NOMO-1 treated with DMSO at 0.1 percent for 48 hours (cell line): ENCODE results near the gene CHSY3.
A peak's percentile ranks its signal among the peaks of the same experiment; 100 is the strongest.
"Not testable (repeated sequence)": the region's sequence is repeated elsewhere in the genome, so short reads cannot be mapped to it uniquely, and the experiment has no call there.

Source experiments
- DNase-seq: peaks from one replicate; lab custom pipeline; 2025; ENCODE audit not compliant: unreplicated experiment; lab: John Stamatoyannopoulos, UW

Gene CHSY3

DNA sequence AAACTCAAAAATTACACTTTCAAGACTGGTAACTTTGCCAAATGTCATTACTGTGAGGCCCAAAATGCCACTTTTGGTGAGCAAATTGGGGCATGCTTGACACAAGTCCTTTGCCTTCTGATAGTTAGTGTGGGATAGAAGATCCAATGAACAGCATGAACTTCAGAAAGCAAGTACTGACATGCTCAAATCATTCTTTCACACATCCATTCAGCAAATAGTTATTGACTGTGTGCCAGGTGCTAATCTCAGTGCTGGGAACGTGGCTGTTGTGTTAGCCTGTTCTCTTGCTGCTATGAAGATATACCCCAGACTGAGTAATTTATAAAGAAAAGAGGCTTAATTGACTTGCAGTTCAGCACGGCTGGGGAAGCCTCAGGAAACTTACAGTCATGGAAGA, 247.0 kb downstream of the CHSY3 start:
- no peak for DNase-seq

DNA sequence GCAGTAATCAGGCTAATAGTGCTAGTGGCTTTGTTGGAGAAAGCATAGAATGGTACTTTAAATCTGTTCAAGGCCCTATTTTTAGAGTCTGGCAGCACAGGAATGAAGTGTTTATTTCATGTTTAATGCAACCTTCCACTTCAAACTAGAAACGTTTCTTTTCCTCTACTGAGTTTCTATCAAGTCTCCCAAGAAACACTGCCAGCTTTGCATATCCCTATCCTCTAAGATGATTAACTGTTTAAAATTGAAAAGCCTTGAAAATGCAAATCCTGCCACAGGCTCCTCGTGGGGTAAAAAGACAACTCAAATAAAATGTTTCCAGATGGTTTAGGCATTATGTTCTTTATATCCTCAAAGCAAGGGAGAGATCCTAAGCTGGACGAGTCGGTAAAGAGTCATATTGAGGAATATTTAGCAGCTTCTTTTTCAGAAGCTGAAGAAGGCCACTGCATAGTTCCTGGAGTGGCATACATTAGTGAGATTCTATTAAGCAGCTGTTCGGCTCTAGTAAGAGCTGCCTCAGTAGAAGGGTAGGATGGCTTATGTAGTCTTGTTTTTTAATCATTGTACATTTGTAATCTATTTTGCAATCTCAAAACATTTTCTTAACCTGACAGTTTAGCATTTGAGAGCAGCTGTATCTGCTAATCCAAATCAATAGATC, 251.2 kb downstream of the CHSY3 start:
- no peak for DNase-seq

DNA sequence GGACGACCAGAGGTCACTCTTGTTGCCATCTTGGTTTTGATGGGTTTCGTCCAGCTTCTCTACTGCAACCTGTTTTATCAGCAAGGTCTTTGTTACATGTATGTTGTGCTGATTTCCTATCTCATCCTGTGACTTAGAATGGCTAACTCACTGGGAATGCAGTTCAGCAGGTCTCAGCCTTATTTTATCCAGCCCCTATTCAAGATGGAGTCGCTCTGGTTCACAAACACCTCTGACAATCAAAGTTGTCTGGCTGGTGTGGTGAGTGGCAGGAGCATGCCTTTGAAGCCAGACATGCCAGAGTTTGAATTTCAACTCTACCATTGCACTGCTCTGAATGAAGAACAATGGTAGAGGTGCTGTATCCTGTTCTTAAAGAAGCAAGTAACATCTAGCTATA, 253.8 kb downstream of the CHSY3 start:
- DNase-seq = no peak

DNA sequence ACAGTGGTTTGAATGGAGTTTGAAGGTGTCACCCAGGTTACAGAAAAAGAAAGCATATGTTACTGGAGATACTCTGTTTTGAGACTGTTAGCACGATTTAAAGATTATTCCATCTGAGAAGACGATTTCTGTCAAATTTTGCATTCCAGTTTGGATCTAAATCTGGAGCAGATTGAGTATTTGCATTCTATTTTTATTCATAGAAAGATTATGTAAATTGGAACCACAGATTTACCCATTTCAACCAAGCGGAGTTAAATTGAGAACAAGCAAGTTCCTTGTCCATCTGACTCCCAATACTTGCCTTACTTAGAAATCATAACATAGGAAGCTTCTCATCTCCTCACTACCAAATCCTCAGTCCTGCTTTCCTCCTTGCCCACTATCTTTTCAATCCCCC, 255.7 kb downstream of the CHSY3 start:
- no peak for DNase-seq

DNA sequence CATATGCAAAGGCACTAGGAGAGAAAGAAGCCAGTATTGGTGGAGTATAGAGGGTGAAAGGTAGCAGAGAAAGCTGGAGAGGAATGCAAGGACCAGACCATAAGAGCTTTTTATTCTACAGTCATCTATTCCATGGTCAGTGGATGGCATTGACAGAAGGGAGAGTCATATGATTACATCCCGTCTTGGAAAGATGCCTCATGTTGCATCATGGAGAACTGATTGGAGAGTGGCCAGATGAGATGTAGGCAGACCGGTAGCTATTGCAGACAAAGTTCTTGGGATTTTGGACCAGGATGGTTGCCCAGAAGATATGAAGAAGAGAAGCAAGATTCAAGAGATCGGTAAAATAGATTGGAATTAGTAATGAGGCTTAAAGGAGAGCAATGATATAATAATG, 260.7 kb downstream of the CHSY3 start:
- DNase-seq = no peak

- peak; percentile 4 for DNase-seq
Measured at GRCh38 chr5:130166839-130167490, 262.7 kb downstream of the CHSY3 start.

- DNase-seq = no peak
Measured at GRCh38 chr5:130168211-130168610, 263.9 kb downstream of the CHSY3 start.

GRCh38 chr5:130171699-130172098, 267.4 kb downstream of the CHSY3 start:
- DNase-seq = peak; percentile 21

DNA sequence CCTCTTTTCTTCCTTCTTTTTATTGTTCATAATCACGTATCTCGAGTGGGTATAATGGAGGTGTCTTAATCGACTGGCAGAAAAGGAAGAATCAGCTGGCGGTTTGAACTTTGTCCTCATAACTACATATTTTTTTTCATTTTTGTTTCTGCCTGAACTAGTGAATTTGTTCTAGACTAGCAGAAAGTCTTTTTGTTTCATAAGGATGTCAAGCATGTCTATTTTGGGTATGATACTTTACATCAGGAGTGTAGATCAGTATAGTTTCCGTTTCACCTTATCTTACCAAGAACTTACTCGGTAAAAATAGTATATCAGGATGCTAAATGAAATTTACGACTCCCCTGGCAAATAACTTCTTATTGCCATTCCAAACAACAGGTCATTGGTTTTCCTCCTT, 278.9 kb downstream of the CHSY3 start:
- no peak for DNase-seq

DNA sequence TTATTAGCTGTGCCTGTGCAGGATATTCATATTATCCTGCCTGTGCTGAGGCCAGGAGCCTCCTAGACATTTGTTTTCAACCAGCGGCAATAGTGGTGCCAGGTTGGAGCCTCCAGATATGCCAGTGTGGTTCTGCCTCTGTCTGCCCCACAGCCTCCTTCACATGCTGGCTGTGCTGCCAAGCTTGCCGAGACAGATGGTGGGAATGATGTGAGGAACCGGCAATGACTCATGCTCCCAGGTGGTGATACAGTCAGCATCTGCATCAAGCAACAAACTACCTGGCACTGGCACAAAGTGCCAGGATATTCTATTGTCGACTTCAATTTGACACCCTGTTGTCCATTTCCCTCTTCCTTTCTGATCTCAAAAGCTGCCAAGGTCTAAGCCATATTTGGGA, 285.7 kb downstream of the CHSY3 start:
- DNase-seq = no peak

DNA sequence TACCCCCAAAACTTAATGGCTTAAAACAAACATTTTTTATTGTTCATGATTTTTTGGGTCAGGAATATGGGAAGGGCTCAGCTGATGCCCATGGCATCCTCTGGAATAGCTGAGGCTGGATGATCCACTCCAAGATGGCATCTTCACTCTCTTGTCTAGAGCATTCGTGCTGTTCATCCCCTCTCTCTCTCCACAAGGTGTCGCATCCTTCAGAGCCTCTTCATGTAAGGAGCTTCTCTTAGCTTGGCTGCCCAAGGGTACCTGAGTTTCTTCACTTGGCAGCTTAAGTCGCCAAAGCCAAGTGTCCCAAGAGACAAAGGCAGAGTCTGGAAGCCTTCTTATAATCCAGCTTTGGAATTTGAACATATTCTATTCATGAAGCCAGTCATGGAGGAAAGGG, 294.7 kb downstream of the CHSY3 start:
- DNase-seq = no peak

DNA sequence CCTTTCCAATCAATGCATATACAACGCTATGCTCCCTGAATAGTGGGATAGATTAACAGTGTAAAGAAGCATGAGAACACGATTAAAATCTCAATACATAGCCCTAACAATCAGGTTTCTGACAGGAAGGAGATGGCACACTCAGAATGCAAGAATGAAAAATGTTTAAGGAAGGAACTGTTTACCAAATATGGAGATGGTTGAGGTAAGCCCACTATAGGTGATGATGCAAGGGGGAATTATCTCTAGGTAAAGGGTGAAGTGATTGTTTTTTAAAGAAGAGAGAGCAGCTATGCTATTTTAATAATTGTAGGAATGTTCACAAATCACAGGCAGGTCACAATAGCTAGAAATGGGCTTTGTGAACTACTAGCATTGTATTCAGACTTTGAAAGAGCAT, 302.4 kb downstream of the CHSY3 start:
- DNase-seq = no peak

- DNase-seq = no peak
Measured at GRCh38 chr5:130213607-130214006, 309.3 kb downstream of the CHSY3 start.

DNA sequence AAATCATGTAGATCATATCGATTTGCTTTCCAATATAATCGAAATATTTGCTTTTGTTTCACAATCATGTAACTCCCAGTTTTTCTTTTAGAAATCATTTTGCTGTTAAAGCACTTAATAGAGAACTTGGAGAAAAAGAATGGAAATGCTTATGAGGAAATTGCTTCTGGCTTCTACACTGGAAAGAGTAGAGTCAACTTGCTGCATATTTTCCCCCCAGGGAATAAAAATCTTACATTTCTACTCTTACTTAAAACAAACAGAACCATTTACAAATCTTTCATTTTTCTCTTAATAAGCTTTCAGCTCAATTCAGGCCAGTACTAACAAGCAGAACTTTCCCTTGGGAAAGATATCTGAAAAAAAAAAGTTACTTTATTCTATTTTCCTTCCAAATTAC, 312.0 kb downstream of the CHSY3 start:
- no peak for DNase-seq

- no peak for DNase-seq
Measured at GRCh38 chr5:130222573-130222972, 318.3 kb downstream of the CHSY3 start.

GRCh38 chr5:130226556-130226955, 322.3 kb downstream of the CHSY3 start:
- not testable (repeated sequence) for DNase-seq

- DNase-seq = peak; percentile 52
Measured at GRCh38 chr5:130227699-130228098, 323.4 kb downstream of the CHSY3 start.

- no peak for DNase-seq
Measured at GRCh38 chr5:130231786-130232185, 327.5 kb downstream of the CHSY3 start.

DNA sequence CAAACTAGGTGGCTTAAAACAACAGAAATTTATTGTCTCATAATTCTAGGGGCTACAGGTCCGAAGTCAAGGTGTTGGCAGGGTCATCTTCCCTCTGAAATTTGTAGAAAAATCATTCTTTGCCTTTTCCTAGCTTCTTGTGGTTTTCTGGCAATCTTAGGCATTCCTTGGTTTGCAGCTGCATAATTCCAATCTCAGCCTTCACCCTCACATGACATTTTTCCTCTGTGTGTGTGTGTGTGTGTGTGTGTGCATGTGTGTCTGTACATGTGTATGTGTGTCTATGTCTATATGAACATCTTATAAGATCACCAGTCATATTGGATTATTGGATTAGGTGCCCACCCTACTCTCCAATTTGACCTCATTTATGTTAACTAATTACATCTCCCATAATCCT, 330.6 kb downstream of the CHSY3 start:
- no peak for DNase-seq
